Airway epithelial cell (primary cell): ENCODE data around the gene KNTC1. TPM values are rescaled to one million over a fixed set of nuclear protein-coding genes. Genes with fewer than 3 reads are reported as not detected.

Experiments used
- total RNA-seq: library from RNA; depleted of rRNA; stranded (reverse); fragments of >200 nt; gene quantifications from 2 replicates; pipeline ENCODE4 v1.2.3, GENCODE V29; 2015

KNTC1 gene
- 17.1 and 23.4 TPM in 2 replicates for total RNA-seq

DNA sequence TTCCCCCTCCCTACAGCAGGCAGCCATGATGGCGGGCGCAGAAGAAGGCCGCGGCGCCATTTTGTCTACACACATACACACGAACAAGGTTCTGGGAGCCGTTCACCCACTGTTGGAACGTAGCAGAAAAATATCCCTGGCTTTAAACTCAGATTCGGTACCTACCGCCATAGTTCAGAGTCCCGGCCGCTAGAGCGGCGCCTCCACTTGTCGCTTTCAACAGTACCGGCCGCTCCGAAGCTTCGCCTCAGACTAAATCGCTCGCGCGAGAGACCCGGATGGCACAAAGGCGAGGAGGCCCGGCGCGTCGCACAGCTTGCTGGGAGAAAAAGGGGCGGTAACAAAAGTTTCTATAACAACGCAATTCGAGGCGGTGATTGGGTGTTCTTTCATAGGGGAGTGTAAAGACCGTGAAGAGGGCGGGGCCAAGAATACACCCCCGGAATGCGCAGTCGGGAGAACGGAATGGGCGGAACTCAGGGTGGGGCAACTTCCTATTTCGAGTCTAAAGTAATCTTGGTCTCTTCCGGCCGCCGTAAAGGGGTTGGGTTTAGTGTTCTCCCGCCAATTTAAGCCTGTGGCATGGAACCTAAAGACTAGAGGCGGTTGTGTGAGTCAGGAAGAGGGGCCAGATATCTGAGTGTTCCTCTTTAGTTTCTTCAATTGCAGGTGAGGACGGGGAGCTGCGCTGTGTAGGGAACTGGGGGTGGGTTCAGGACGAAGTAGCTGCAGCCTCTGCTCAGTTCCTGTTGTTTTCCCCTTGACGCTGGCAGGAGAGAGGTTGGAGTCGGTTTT lies at the start of gene KNTC1, which contains the start of gene RSRC2:
Gene KNTC1 (plus strand): TSS at position 567 of the 795 bp plus-strand sequence. CDS start 2,815 bp downstream, outside the sequence.
Gene RSRC2 (minus strand): TSS at position 254 of the 795 bp plus-strand sequence. CDS start 83 bp downstream, at position 171.

GRCh38 chr12:122500685-122501488 lies 26.2 kb upstream of the KNTC1 start, which contains the start of gene ZCCHC8:
Gene ZCCHC8 (minus strand): TSS chr12:122500932. CDS start chr12:122500840, 92 bp downstream.

Other genes starting within 250 kb of the KNTC1 start
- 35.8 and 45.5 TPM in 2 replicates for gene CLIP1, start 104.6 kb upstream of the KNTC1 start, total RNA-seq
- 10.7 and 12.3 TPM in 2 replicates for gene ZCCHC8, start 26.3 kb upstream of the KNTC1 start, total RNA-seq
- gene RSRC2, start 313 bp upstream of the KNTC1 start, total RNA-seq, result 28.8 and 36.7 TPM in 2 replicates
- gene HCAR2, start 176.1 kb downstream of the KNTC1 start, total RNA-seq, result 3.9 and 5.1 TPM in 2 replicates
- 0.70 and 2.0 TPM in 2 replicates for gene HCAR3, start 189.6 kb downstream of the KNTC1 start, total RNA-seq
- gene HCAR1, start 203.6 kb downstream of the KNTC1 start, total RNA-seq, result 0.05 and 0.21 TPM in 2 replicates
- 38.8 and 41.3 TPM in 2 replicates for gene DENR, start 225.6 kb downstream of the KNTC1 start, total RNA-seq
- 0.14 TPM in 1 of 2 replicates, not detected in the other for gene CCDC62, start 247.3 kb downstream of the KNTC1 start, total RNA-seq